GM10266 (cell line): Measurements from ENCODE around the gene CD101.

Experiments
- DNase-seq: peaks from one replicate; pipeline ENCODE4 v3.0.0; 2012; ENCODE audit errors: extremely low spot score
- TF ChIP-seq, protein P1 (sequence below): IDR thresholded peaks from 2 replicates; pipeline ENCODE4 v1.5.1; 2012; ENCODE audit warnings: mild to moderate bottlenecking, low read depth; ENCODE audit not compliant: control insufficient read depth, insufficient read depth; ENCODE audit errors: missing control alignments

Gene CD101

DNA sequence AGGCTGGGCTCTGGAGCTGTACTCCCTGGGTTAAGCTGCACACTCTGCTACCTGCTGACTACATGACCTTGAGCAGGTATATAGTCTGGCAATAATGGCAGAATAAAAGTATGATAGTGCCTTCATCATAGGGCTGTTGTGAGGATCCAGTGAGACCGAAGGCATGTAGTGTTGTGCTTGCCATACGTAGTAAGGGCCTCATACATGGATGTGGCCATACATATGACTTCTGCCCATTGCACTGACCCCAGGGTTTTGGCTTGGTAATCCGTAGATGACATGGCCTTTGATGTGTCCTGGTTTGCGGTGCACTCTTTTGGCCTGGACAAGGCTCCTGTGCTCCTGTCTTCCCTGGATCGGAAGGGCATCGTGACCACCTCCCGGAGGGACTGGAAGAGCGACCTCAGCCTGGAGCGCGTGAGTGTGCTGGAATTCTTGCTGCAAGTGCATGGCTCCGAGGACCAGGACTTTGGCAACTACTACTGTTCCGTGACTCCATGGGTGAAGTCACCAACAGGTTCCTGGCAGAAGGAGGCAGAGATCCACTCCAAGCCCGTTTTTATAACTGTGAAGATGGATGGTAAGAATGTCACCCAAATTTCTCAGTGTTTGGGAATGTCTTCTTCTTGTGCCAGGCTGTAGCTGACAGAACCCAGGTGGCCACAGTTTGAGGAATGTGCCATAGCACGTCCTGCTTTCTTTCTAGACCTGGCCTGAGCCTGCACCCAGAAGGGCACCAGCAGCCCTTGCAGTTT is 17.0 kb upstream of the CD101 start:
- no peak for DNase-seq
- TF ChIP-seq, protein P1, sequence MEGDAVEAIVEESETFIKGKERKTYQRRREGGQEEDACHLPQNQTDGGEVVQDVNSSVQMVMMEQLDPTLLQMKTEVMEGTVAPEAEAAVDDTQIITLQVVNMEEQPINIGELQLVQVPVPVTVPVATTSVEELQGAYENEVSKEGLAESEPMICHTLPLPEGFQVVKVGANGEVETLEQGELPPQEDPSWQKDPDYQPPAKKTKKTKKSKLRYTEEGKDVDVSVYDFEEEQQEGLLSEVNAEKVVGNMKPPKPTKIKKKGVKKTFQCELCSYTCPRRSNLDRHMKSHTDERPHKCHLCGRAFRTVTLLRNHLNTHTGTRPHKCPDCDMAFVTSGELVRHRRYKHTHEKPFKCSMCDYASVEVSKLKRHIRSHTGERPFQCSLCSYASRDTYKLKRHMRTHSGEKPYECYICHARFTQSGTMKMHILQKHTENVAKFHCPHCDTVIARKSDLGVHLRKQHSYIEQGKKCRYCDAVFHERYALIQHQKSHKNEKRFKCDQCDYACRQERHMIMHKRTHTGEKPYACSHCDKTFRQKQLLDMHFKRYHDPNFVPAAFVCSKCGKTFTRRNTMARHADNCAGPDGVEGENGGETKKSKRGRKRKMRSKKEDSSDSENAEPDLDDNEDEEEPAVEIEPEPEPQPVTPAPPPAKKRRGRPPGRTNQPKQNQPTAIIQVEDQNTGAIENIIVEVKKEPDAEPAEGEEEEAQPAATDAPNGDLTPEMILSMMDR = no peak

DNA sequence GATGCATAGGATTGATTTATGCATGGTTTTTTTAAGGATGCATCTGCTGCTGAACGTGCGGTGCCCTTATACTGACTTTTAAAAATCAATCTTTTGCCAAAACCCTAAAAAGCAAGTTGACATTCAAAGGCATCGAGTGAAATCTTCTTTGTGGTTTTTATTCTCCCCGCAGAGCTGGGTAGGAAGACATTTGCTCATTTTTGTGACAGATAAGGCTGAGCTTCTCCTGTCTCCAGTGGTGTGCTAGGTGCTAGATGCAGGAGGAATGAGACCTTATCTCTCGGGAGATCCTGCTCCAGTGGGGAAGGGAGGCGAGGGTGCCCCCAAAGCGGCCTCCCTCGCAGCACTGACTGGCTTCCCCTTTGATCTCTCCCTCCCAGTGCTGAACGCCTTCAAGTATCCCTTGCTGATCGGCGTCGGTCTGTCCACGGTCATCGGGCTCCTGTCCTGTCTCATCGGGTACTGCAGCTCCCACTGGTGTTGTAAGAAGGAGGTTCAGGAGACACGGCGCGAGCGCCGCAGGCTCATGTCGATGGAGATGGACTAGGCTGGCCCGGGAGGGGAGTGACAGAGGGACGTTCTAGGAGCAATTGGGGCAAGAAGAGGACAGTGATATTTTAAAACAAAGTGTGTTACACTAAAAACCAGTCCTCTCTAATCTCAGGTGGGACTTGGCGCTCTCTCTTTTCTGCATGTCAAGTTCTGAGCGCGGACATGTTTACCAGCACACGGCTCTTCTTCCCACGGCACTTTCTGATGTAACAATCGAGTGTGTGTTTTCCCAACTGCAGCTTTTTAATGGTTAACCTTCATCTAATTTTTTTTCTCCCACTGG is 14.9 kb upstream of the CD101 start:
- no peak for DNase-seq
- TF ChIP-seq, protein P1 = no peak

DNA sequence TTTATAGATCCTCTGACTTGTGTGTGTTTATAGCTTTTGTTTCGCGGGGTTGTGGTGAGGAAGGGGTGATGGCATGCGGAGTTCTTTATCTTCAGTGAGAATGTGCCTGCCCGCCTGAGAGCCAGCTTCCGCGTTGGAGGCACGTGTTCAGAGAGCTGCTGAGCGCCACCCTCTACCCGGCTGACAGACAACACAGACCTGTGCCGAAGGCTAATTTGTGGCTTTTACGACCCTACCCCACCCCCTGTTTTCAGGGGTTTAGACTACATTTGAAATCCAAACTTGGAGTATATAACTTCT is 14.4 kb upstream of the CD101 start:
- TF ChIP-seq, protein P1 = no peak
- DNase-seq = no peak

DNA sequence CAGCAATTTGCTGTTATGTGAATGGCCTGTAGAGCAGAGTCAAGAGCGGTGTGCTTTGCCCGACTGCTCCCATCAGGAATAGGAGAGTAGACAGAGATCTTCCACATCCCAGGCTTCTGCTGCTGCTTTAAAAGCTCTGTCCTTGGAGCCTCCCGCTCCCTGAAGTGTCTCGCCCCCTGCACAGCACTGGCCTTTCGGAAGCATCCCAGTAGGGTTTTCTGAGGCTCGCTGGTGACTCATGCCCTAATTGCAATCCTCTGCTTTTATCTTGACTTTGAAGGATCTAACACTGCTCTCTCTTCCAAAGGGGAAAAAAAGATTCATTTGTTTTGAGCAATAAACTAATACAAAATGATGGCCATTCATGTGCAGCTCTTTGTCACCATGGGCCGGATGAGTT is 13.3 kb upstream of the CD101 start:
- DNase-seq = no peak
- TF ChIP-seq, protein P1 = no peak

DNA sequence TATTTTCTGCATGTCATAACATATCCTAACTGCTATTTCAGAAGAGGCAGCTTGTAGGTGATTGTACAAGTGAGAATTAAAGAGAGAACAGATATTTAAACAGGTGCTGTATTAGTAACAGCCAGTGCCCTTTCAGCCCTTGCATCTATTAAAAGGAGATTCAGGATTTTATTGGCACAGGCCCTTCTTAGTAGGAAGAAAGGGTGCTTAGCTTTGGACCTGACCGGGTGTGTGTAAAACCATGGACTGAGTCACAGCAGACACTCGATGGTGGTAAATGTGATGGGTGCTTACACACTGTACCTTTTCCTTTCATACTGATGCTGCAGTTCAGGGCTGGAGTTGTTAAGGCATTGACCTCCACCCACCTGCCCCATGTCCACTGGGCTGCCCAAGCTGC is 12.7 kb upstream of the CD101 start:
- TF ChIP-seq, protein P1 = no peak

DNA sequence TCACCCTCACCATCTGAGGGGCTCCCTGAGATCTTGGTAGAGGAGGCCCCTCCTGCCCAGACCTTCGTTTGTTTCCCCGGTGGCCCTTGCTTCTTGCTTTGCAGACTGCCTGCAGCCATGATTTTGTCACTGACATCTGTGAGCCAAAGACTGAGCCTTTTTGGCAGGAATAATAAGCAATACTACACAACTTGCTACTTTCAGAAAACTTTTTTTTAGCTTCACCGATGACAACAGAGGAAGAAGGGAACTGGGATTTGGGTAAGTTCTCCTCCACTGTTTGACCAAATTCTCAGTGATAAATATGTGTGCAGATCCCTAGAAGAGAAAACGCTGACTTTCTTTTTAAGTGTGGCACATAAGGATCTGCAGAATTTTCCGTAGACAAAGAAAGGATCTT is 11.7 kb upstream of the CD101 start:
- no peak for DNase-seq
- TF ChIP-seq, protein P1 = no peak

More for the DNA sequence above, 12.7 kb upstream of the CD101 start:
- DNase-seq = no peak

DNA sequence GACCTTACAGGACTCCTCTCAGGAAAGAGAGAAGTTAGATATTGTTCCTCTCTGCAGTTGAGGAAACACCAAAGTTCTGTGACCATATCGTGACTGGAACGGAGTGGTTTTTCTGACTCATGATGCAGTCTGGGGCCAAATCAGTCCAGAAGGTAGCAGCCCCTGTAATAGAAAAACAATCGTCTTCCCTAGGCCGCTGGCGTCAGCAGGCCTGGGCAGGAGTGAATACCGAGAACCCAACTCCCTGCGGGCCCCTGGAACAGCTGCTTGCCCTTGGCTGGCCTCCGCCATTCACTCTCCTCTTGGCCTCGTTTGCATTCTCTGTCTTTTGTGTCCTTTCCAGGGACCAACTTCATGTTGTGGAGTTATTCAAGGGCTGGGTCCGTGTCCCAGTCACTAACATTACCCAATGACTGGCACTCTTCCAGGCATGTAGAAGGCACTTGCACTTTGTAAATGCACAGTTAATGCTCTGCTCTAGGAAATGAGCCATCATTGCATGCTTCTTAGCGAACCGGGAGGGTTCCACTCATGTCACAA is 10.9 kb upstream of the CD101 start:
- DNase-seq = no peak
- TF ChIP-seq, protein P1 = no peak
